Lung (tissue), 12 donors: ENCODE measurements around the gene ATP11A. TPM values are rescaled to one million over a fixed set of nuclear protein-coding genes. Genes with fewer than 3 reads are reported as not detected.
"Not testable (repeated sequence)": the region's sequence is repeated elsewhere in the genome, so short reads cannot be mapped to it uniquely, and the experiment has no call there.

Source experiments
- ATAC-seq: fragments of 200-7000 bp; cut with Tn5 transposase; one replicate; pipeline ENCODE4 v1.9.1; 2020; ENCODE audit warnings: moderate number of reproducible peaks; ENCODE audit not compliant: insufficient read depth, low FRiP score
- DNase-seq, 3 donors: peaks; one replicate each; pipeline ENCODE4 v3.0.0-alpha.2; 2013 to 2017
- H3K27ac ChIP-seq, 2 donors: one replicate each; pipeline ENCODE4 v1.5.1; 2013; ENCODE audit warnings: mild to moderate bottlenecking in 2 of 2, moderate library complexity in 2 of 2, control low read depth in 1 of 2, inconsistent platforms in 1 of 2, low read depth in 1 of 2, low read length in 1 of 2
- H3K27me3 ChIP-seq, 3 donors: one replicate each; pipeline ENCODE4 v1.5.1; 2013; ENCODE audit warnings: low read length in 2 of 3; ENCODE audit not compliant: control insufficient read depth in 3 of 3, insufficient read depth in 3 of 3
- H3K36me3 ChIP-seq, 4 donors: one replicate each; pipeline ENCODE4 v1.5.1; 2013; ENCODE audit warnings: low read length in 4 of 4, mild to moderate bottlenecking in 1 of 4, moderate library complexity in 1 of 4; ENCODE audit not compliant: control insufficient read depth in 4 of 4, insufficient read depth in 4 of 4
- H3K4me1 ChIP-seq, 5 donors: one replicate each; pipeline ENCODE4 v1.5.1; 2013; ENCODE audit warnings: low read length in 5 of 5, mild to moderate bottlenecking in 2 of 5, moderate library complexity in 1 of 5; ENCODE audit not compliant: control insufficient read depth in 5 of 5, insufficient read depth in 5 of 5
- H3K4me3 ChIP-seq: one replicate; pipeline ENCODE4 v1.5.1; 2013; ENCODE audit warnings: mild to moderate bottlenecking, control low read depth, moderate library complexity
- H3K9ac ChIP-seq, 2 donors: one replicate each; pipeline ENCODE4 v1.5.1; 2013; ENCODE audit warnings: low read length in 2 of 2, control low read depth in 1 of 2; ENCODE audit not compliant: insufficient read depth in 1 of 2
- H3K9me3 ChIP-seq, 4 donors: one replicate each; pipeline ENCODE4 v1.5.1; 2013; ENCODE audit warnings: low read length in 3 of 4, mild to moderate bottlenecking in 1 of 4, moderate library complexity in 1 of 4; ENCODE audit not compliant: control insufficient read depth in 4 of 4, insufficient read depth in 3 of 4
- CTCF ChIP-seq: IDR thresholded peaks from 2 replicates; pipeline ENCODE4 v1.5.1; 2012; ENCODE audit warnings: mild to moderate bottlenecking; ENCODE audit errors: control extremely low read depth, extremely low read depth
- WGBS, 2 donors: extraction: QIAGEN DNeasy Blood & Tissue Kit; methylation state at CpG; one replicate each; pipeline ENCODE4 v1.1.7; 2013; 5-methylcytosine and 5-hydroxymethylcytosine counted together
- polyA plus RNA-seq, 2 donors: library from polyadenylated mRNA; stranded (reverse); fragments of 200-250 nt; gene quantifications; one replicate each; pipeline ENCODE4 v1.2.1, GENCODE V29; 2013
- total RNA-seq, 2 donors: library from RNA; depleted of rRNA in 1 of 2; stranded (reverse); fragments of >200 nt in 1 of 2; gene quantifications; one replicate each; pipeline ENCODE4 v1.2.1, GENCODE V29; 2014 to 2021
- donor health status: control.
- donor health status: control.
- donor health status: Bipolar disorder and iron deficiency.
- donor health status: healthy.
- donor health status: DM: yes; HTN: yes; CAD: no.

ATP11A gene
- total and polyA plus RNA-seq, 4 donors = 46.3 to 317 (median 162) TPM

- peaks cover 0 to 7% (median 0%) of the 10 kb centered on the region in 5 donors for H3K4me1 ChIP-seq
- no peak for TF ChIP-seq CTCF
- H3K27me3 ChIP-seq = no peaks in the 10 kb centered on the region
- no peaks in the 10 kb centered on the region for H3K36me3 ChIP-seq
- 95% methylated on average over 18 of the region's 18 CpGs for WGBS, 2 donors
- H3K9me3 ChIP-seq = no peaks in the 10 kb centered on the region
- ATAC-seq (no peak), DNase-seq (no peak)
- H3K9ac ChIP-seq = no peak overlapping the region
- no peak overlapping the region for H3K4me3 ChIP-seq
- H3K27ac ChIP-seq = peak overlapping the region in 1 of 2 donors; percentile 75
Observed at GRCh38 chr13:112684071-112684845, 5.6 kb upstream of the ATP11A start.

DNA sequence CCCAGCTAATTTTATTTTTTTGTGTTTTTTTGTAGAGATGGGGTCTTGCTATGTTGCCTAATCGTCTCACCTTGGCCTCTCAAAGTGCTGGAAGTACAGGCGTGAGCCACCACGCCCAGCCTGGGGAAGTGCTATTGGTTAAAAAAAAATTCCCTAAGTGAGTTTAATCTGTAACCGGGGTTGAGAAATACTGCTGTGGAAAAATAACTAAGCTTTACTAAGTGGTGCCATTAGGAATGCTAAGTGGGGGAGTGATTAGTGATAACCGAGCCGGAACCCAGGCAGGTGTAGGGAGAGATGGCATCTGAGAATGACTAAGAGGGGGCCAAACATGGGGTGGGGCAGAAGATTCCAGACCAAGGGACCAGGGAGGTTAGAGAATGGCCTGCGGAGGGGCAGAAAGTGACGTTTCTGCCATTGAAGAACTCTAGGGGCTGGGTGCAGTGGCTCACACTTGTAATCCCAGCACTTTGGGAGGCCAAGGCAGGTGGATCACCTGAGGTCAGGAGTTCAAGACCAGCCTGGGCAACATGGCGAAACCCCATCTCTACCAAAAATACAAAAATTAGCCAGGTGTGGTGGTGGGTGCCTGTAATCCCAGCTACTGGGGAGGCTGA lies 4.5 kb upstream of the ATP11A start:
- WGBS, 2 donors = 67 to 91% methylated on average over 9 of the region's 9 CpGs

DNA sequence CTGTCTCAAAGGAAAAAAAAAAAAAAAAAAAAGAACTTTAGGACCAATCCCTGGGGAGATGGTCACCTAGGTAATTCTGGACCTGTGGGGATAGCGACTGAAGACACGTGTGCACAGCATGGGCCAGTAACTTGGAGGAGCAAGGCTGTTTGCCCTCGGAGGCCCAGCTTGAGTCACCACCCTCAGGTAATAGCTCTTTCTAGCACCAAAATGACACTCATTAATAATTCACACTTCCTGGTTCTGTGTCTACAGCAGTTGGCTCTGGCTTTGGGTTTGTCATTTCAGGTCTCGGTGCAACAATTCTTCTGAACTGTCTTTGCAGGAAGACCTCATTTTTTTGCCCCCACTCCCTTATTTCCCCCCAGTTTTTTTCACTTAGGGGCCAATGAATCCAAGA lies 3.9 kb upstream of the ATP11A start:
- Histone ChIP-seq H3K27ac (peak overlapping the region in 1 of 2 donors; percentile 83), H3K9ac (no peak overlapping the region), H3K4me1 (peaks cover 0 to 5% (median 0%) of the 10 kb centered on the region in 5 donors), H3K36me3 (no peaks in the 10 kb centered on the region), H3K4me3 (no peak overlapping the region), H3K27me3 (no peaks in the 10 kb centered on the region), H3K9me3 (no peaks in the 10 kb centered on the region)
- no peak for TF ChIP-seq CTCF
- no peak for DNase-seq
- 66 to 72% methylated on average over 4 of the region's 4 CpGs for WGBS, 2 donors
- no peak for ATAC-seq

More for the DNA sequence above, 4.5 kb upstream of the ATP11A start:
- not testable (repeated sequence) for H3K4me3 ChIP-seq, H3K36me3 ChIP-seq, H3K27me3 ChIP-seq, H3K9ac ChIP-seq, H3K9me3 ChIP-seq, H3K4me1 ChIP-seq
- peak; percentile 38 for ATAC-seq
- peak in 2 of 3 donors; percentile 37 to 74 for DNase-seq
- peak overlapping the region in 1 of 2 donors; percentile 83 for H3K27ac ChIP-seq

- ATAC-seq = no peak
- WGBS, 2 donors = 83 to 84% methylated on average over 7 of the region's 7 CpGs
- DNase-seq = no peak
- Histone ChIP-seq H3K4me1 (peaks cover 0 to 5% (median under 1%) of the 10 kb centered on the region in 5 donors), H3K4me3 (no peak overlapping the region), H3K36me3 (no peaks in the 10 kb centered on the region), H3K27me3 (no peaks in the 10 kb centered on the region), H3K27ac (peak overlapping the region in 1 of 2 donors; percentile 83), H3K9ac (no peak overlapping the region), H3K9me3 (no peaks in the 10 kb centered on the region)
- no peak for TF ChIP-seq CTCF
Observed at GRCh38 chr13:112686364-112686763, 3.5 kb upstream of the ATP11A start.
